NCI-H146 (cell line): ENCODE results near the gene OSBP2.
"Not testable (repeated sequence)": the region's sequence is repeated elsewhere in the genome, so short reads cannot be mapped to it uniquely, and the experiment has no call there.

Experiments
- DNase-seq: peaks from one replicate; lab custom pipeline; 2025; lab: John Stamatoyannopoulos, UW

OSBP2 gene

GRCh38 chr22:30763815-30764673, 69.4 kb downstream of the OSBP2 start:
- peak; percentile 64 for DNase-seq

GRCh38 chr22:30767661-30768060, 73.0 kb downstream of the OSBP2 start:
- DNase-seq = no peak

- no peak for DNase-seq
These were observed 76.0 kb downstream of the OSBP2 start for GRCh38 chr22:30770716-30771115.

- no peak for DNase-seq
These were observed 79.2 kb downstream of the OSBP2 start for GRCh38 chr22:30773919-30774318.

DNA sequence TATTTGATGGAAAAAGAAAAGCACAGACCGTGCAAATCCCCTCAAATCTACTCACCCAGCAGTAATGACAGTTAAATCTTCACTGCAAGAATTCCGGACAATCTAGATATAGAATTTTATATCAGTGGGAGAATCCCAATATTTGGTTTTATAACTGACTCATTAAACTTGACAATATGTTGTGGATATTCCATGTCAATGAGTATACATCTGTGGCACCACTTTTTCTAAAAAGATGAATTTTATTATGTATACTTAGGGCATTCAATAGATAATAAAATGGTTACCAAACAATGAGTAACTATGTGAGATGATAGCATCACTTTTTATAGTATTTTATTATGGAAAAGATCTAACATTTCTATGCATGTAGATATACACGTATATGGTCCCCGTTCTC, 79.9 kb downstream of the OSBP2 start:
- no peak for DNase-seq

DNA sequence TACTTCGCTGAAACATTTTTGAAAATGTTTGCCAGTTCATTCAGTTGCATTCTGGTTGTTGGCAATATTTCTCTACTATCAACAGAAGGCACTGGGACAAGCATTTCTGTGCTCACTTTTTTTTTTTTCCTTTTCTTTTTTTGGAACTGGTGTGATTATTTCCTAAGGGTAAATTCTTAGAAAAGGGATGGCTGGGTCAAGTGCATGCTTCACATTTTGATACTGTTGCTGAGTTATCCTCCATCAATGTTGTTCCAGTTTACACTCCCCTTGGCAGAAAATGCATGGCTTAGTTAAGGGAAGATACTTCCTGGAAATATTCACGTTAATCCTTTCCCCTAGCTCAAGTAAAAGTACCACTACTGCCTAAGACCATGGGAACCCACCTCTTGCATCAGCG, 81.8 kb downstream of the OSBP2 start:
- no peak for DNase-seq

DNA sequence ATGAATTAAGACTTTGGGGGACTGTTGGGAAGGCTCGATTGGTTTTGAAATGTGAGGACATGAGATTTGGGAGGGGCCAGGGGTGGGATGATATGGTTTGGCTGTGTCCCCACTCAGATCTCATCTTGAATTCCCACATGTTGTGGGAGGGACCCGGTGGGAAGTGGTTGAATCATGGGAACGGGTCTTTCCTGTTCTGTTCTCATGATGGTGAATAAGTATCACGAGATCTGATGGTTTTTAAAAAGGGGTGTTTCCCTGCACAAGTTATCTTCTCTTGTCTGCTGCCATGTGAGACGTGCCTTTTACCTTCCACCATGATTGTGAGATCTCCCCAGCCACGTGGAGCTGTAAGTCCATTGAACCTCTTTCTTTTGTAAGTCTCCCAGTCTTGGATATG, 82.5 kb downstream of the OSBP2 start:
- DNase-seq = not testable (repeated sequence)

DNA sequence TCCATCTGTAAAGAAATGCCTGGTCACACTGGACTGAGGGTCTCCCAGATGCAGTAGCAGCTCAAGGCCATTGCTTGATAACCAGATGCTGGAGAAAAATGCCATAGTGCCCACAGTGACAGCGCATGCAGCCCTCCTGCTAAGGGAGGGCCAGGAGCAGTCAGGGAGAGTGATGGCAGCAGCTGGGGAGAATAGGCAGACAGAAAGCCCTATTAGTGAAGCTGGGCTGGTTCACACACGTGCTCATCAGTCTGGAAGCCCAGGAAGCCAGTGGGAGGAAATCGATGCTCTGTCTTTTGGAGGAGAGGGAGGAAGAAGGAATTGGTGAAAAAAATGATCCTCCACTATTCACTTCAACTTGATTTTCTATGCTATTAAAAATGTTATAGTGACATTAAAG, 82.9 kb downstream of the OSBP2 start:
- DNase-seq = peak; percentile 0

DNA sequence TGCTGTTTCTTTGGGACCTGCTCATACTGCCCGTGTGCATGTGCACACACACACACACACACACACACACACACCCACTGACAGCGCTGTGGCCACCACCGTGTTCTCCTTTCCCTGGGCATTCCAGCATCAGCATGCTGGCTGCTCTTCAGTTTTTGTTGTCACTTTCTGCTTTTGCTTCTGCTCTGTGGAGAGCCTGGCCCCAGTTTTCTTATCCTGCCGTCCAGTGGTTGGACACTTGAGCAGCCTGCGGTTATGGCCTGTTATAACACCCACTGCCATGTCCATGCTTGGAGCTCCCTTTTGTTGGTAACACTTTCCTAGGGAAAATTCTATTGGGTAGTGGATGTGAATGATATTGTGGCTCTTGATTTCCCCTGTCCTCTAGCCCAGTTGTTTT, 83.6 kb downstream of the OSBP2 start:
- DNase-seq = no peak

GRCh38 chr22:30780026-30780425, 85.4 kb downstream of the OSBP2 start:
- DNase-seq = no peak

- no peak for DNase-seq
These were observed 86.7 kb downstream of the OSBP2 start for GRCh38 chr22:30781271-30781875.

- no peak for DNase-seq
These were observed 87.9 kb downstream of the OSBP2 start for GRCh38 chr22:30782613-30783012.

GRCh38 chr22:30783021-30783420, 88.3 kb downstream of the OSBP2 start:
- DNase-seq = no peak

GRCh38 chr22:30785527-30785926, 90.9 kb downstream of the OSBP2 start:
- no peak for DNase-seq

- no peak for DNase-seq
These were observed 95.7 kb downstream of the OSBP2 start for GRCh38 chr22:30790366-30790765.

- DNase-seq = no peak
These were observed 97.8 kb downstream of the OSBP2 start for GRCh38 chr22:30792456-30792855.

DNA sequence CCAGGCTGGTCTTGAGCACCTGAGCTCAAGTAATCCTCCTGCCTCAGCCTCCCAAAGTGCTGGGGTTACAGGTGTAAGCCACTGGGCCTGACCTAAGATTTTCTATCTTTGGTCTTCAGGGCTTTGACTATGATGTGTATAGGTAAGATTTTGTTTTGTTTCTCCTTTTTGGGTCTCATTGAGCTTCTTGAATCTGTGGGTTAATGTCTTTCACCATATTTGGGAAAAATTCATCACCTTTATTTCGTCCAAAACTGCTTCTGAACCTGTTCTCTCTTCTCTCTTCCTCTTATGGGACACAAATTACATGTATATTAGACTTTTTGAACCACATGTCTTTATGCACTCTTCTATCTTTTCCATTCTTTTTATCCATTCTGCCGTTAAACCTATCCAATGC, 100.4 kb downstream of the OSBP2 start:
- no peak for DNase-seq

GRCh38 chr22:30801695-30802094, 107.0 kb downstream of the OSBP2 start:
- DNase-seq = no peak

GRCh38 chr22:30802202-30803166, 107.8 kb downstream of the OSBP2 start:
- peak; percentile 78 for DNase-seq

DNA sequence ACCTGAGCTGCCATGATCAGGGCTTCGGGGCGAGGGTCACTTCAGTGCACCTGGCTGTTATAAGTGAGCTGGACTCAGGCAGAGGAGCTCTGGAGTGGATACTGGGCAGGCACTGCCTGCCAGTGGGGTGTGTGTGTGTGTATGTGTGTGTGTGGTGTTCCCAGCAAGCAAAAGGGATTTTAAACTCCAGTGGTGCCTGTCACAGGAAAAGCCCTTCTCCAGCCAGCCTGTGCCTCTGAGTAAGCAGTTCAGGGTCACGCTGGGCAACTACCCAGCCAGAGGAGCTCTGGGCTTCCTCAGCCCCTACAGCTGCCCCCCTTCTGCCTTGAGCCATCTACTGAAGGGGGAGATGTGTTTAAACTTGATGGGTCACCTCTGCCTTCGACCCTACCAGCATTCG, 109.0 kb downstream of the OSBP2 start:
- peak; percentile 24 for DNase-seq

GRCh38 chr22:30804626-30805025, 110.0 kb downstream of the OSBP2 start:
- no peak for DNase-seq

DNA sequence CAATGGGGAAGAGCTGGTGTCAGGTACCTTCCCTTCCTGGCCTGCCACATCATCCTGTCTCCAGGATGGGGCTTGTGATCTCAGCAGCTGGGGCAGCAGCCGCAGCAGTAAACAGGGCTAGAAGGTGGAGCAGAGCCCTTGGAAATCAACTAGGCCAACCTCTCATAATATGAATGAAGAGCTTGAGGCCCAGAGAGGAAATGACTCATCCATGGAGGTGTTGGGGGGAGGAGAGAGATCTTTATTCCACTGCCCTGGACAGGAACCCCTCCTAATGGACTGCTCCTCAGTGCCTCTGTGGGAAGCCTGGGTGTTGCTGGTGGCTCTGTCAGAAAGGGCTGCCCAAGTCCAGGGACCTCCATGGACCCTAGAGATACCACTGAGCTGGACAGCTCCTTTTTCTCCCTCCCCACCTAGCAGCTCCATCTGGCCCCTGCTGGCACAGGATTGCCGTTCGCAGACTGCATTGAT, 111.8 kb downstream of the OSBP2 start:
- DNase-seq = peak; percentile 30
